ENCODE data around the gene ZNF385D. TPM values are rescaled to one million over a fixed set of nuclear protein-coding genes. Genes with fewer than 3 reads are reported as not detected.
A peak's percentile ranks its signal among the peaks of the same experiment; 100 is the strongest.

The ZNF385D gene, protein sequence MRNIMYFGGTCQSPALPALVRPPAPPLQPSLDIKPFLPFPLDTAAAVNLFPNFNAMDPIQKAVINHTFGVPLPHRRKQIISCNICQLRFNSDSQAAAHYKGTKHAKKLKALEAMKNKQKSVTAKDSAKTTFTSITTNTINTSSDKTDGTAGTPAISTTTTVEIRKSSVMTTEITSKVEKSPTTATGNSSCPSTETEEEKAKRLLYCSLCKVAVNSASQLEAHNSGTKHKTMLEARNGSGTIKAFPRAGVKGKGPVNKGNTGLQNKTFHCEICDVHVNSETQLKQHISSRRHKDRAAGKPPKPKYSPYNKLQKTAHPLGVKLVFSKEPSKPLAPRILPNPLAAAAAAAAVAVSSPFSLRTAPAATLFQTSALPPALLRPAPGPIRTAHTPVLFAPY
- total RNA-seq (2021) (8.5 to 9.6 TPM (median 9.0 TPM) in 3 replicates), Bru-seq, nascent RNA (percentile 56 among the genes with signal in this experiment)
- long read RNA-seq, experiment 1, full-length matches to known transcripts, result 1 of 14 reads
- long read RNA-seq, experiment 1, partial matches to known transcripts, result 0 of 14 reads
- long read RNA-seq, experiment 1, other reads (novel, unspliced or antisense), result 13 of 14 reads
- long read RNA-seq, experiment 2, full-length matches to known transcripts, result 1 of 8 reads
- long read RNA-seq, experiment 2, partial matches to known transcripts, result 2 of 8 reads
- long read RNA-seq, experiment 2, other reads (novel, unspliced or antisense), result 5 of 8 reads
- long read RNA-seq, experiment 3, partial matches to known transcripts, result 1 of 5 reads
- long read RNA-seq, experiment 3, other reads (novel, unspliced or antisense), result 4 of 5 reads

DNA sequence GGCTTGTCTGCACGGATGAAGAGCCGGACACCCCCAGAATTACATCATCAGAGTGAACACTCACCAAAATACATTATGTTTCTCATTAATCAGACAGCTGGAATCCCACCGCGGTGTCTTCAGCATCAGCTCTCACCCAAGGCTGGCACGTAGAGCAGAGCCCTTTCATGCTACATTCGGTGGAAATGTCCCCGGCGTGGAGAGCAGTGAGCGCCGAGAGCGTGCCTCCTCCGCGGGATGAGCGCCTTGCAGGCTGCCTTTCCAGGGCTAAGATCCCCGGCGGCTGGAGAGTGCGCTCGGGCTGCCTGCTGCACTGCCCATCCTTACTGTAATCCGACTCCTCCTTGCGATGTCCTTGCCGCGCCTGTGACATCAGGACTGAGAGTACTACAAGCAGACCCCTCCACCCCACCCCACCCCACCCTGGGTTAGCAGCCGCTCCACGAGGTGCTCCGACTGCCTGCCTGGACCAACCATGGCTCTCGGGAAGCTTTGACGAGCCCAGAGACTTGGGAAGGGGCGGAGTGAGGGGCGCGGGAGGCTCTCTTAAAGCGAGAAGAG is at the start of gene ZNF385D:
Gene ZNF385D (minus strand): TSS at position 380 of the 561 bp plus-strand sequence. CDS start 294 bp downstream, at position 86.
- TF ChIP-seq ZNF121 (CRISPR knock-in tag; IDR thresholded peaks at IDR 0.05) (no peak), ZBTB21 (CRISPR knock-in tag; IDR thresholded peaks at IDR 0.05; ENCODE audit: borderline replicate concordance) (0 out of 2 replicates have a peak, but pooled peaks have one; percentile 51), CBFB (CRISPR knock-in tag; IDR thresholded peaks at IDR 0.05; ENCODE audit: low read depth) (0 out of 2 replicates have a peak, but pooled peaks have one; percentile 37), ATF1 (CRISPR knock-in tag; IDR thresholded peaks at IDR 0.05) (0 out of 2 replicates have a peak, but pooled peaks have one; percentile 54), ELF4 (CRISPR knock-in tag; IDR thresholded peaks at IDR 0.05; ENCODE audit: low read depth) (no peak), FOXP1 (CRISPR knock-in tag; IDR thresholded peaks at IDR 0.05; ENCODE audit: borderline replicate concordance) (peak; percentile 68; the same call in 1 of the 2 replicates), CREB1 (CRISPR knock-in tag; IDR thresholded peaks at IDR 0.05) (0 out of 2 replicates have a peak, but pooled peaks have one; percentile 49)
- TF ChIP-seq, protein P1, sequence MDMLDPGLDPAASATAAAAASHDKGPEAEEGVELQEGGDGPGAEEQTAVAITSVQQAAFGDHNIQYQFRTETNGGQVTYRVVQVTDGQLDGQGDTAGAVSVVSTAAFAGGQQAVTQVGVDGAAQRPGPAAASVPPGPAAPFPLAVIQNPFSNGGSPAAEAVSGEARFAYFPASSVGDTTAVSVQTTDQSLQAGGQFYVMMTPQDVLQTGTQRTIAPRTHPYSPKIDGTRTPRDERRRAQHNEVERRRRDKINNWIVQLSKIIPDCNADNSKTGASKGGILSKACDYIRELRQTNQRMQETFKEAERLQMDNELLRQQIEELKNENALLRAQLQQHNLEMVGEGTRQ (CRISPR knock-in tag; IDR thresholded peaks at IDR 0.05), result 0 out of 2 replicates have a peak, but pooled peaks have one; percentile 5
- TF ChIP-seq, protein P2, sequence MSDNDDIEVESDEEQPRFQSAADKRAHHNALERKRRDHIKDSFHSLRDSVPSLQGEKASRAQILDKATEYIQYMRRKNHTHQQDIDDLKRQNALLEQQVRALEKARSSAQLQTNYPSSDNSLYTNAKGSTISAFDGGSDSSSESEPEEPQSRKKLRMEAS (CRISPR knock-in tag; IDR thresholded peaks at IDR 0.05), result peak; percentile 23; the same call in 1 of the 2 replicates
- TF ChIP-seq, protein P3, sequence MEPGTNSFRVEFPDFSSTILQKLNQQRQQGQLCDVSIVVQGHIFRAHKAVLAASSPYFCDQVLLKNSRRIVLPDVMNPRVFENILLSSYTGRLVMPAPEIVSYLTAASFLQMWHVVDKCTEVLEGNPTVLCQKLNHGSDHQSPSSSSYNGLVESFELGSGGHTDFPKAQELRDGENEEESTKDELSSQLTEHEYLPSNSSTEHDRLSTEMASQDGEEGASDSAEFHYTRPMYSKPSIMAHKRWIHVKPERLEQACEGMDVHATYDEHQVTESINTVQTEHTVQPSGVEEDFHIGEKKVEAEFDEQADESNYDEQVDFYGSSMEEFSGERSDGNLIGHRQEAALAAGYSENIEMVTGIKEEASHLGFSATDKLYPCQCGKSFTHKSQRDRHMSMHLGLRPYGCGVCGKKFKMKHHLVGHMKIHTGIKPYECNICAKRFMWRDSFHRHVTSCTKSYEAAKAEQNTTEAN (CRISPR knock-in tag; IDR thresholded peaks at IDR 0.05), result 0 out of 2 replicates have a peak, but pooled peaks have one; percentile 28
- TF ChIP-seq, protein P4, sequence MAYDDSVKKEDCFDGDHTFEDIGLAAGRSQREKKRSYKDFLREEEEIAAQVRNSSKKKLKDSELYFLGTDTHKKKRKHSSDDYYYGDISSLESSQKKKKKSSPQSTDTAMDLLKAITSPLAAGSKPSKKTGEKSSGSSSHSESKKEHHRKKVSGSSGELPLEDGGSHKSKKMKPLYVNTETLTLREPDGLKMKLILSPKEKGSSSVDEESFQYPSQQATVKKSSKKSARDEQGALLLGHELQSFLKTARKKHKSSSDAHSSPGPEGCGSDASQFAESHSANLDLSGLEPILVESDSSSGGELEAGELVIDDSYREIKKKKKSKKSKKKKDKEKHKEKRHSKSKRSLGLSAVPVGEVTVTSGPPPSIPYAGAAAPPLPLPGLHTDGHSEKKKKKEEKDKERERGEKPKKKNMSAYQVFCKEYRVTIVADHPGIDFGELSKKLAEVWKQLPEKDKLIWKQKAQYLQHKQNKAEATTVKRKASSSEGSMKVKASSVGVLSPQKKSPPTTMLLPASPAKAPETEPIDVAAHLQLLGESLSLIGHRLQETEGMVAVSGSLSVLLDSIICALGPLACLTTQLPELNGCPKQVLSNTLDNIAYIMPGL (CRISPR knock-in tag; IDR thresholded peaks at IDR 0.05), result 0 out of 2 replicates have a peak, but pooled peaks have one; percentile 29
- Mint-ChIP-seq H3K27ac (peak within 1 kb of the TSS; percentile 80), H3K9me3 (no peaks in the 10 kb centered on the region), H3K4me3 (peak within 1 kb of the TSS; percentile 91), H3K4me1 (peaks cover 39% of the 10 kb centered on the region), H3K36me3 (no peaks in the 10 kb centered on the region), H3K27me3 (ENCODE audit: low read depth) (peaks cover 5% of the 10 kb centered on the region)
- ChIA-PET CTCF (interaction anchor here (0.5 to 0.6 kb wide), 2 partner anchors 123 to 1629 kb away, joined by 3 to 5 read pairs; no protein-coding TSS in a partner anchor), POLR2A (interaction anchor here (0.6 to 1.1 kb wide), 2 partner anchors 24 to 610 kb away, joined by 3 to 5 read pairs; no protein-coding TSS in a partner anchor)
- peak; percentile 85 for DNase-seq (ENCODE audit: low spot score)
- ATAC-seq, result peak; percentile 97

DNA sequence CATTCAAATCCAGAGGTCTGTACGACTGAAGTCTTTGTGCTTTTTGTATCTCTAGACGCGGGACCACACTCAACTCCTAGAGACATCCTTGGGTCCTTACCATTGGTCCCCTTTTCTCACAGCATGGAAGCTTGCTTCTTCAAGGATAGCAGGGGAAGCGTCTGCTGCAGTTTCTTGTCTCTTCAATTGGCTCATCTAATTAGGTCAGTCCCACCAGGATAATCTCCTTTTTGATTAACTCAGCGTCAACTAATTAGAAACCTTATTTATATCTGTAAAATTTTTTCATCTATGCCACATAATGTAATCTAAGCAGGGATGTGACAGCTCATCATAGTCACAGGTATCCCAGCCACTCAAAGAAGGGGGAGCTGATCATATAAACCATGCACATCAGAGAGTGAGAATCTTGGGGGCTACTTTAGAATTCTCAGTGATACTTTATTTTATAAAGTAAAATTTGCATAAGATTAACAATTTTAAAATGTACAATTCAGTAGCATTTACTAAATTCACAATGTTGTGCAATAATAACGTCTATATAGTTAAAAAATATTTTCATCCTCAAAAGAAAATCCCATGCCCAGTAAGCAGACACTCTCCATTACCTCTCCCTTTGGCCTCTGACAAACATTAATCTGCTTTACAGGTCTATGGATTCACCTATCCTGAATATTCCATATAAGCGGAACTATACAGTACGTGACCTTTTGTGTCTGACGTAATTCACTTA is 47.5 kb upstream of the ZNF385D start:
- CTCF ChIA-PET, result no interaction called here
- Mint-ChIP-seq H3K4me3 (no peak overlapping the region), H3K27me3 (ENCODE audit: low read depth) (no peaks in the 10 kb centered on the region), H3K4me1 (peaks cover 9% of the 10 kb centered on the region), H3K36me3 (no peaks in the 10 kb centered on the region), H3K27ac (no peak overlapping the region), H3K9me3 (peaks cover 23% of the 10 kb centered on the region)
- POLR2A ChIA-PET, result no interaction called here
- no peak for ATAC-seq
- no peak for DNase-seq (ENCODE audit: low spot score)
- TF ChIP-seq NFATC4 (CRISPR knock-in tag; IDR thresholded peaks at IDR 0.05) (no peak), ESRRA (CRISPR knock-in tag; IDR thresholded peaks at IDR 0.05; ENCODE audit: borderline replicate concordance) (no peak), SP1 (CRISPR knock-in tag; conservative IDR thresholded peaks at IDR 0.05) (no peak), ZNF423 (CRISPR knock-in tag; IDR thresholded peaks at IDR 0.05) (no peak), RELA (CRISPR knock-in tag; IDR thresholded peaks at IDR 0.05; ENCODE audit: borderline replicate concordance) (no peak), ZNF138 (CRISPR knock-in tag; conservative IDR thresholded peaks at IDR 0.05) (no peak), ZNF317 (CRISPR knock-in tag; IDR thresholded peaks at IDR 0.05; ENCODE audit: borderline replicate concordance, low read depth) (no peak), MYBL2 (CRISPR knock-in tag; IDR thresholded peaks at IDR 0.05) (no peak), ZNF396 (CRISPR knock-in tag; IDR thresholded peaks at IDR 0.05; ENCODE audit: borderline replicate concordance) (no peak)
- TF ChIP-seq, protein P5, sequence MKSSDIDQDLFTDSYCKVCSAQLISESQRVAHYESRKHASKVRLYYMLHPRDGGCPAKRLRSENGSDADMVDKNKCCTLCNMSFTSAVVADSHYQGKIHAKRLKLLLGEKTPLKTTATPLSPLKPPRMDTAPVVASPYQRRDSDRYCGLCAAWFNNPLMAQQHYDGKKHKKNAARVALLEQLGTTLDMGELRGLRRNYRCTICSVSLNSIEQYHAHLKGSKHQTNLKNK (CRISPR knock-in tag; IDR thresholded peaks at IDR 0.05), result no peak
- TF ChIP-seq, protein P6, sequence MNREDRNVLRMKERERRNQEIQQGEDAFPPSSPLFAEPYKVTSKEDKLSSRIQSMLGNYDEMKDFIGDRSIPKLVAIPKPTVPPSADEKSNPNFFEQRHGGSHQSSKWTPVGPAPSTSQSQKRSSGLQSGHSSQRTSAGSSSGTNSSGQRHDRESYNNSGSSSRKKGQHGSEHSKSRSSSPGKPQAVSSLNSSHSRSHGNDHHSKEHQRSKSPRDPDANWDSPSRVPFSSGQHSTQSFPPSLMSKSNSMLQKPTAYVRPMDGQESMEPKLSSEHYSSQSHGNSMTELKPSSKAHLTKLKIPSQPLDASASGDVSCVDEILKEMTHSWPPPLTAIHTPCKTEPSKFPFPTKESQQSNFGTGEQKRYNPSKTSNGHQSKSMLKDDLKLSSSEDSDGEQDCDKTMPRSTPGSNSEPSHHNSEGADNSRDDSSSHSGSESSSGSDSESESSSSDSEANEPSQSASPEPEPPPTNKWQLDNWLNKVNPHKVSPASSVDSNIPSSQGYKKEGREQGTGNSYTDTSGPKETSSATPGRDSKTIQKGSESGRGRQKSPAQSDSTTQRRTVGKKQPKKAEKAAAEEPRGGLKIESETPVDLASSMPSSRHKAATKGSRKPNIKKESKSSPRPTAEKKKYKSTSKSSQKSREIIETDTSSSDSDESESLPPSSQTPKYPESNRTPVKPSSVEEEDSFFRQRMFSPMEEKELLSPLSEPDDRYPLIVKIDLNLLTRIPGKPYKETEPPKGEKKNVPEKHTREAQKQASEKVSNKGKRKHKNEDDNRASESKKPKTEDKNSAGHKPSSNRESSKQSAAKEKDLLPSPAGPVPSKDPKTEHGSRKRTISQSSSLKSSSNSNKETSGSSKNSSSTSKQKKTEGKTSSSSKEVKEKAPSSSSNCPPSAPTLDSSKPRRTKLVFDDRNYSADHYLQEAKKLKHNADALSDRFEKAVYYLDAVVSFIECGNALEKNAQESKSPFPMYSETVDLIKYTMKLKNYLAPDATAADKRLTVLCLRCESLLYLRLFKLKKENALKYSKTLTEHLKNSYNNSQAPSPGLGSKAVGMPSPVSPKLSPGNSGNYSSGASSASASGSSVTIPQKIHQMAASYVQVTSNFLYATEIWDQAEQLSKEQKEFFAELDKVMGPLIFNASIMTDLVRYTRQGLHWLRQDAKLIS (CRISPR knock-in tag; IDR thresholded peaks at IDR 0.05; ENCODE audit: borderline replicate concordance), result no peak
